ENCODE results near the gene RPS25. TPM values are rescaled to one million over a fixed set of nuclear protein-coding genes. Genes with fewer than 3 reads are reported as not detected.

The RPS25 gene
- total and polyA plus RNA-seq, 10 of the 15 experiments (the other 5 are each of a cell fraction or from before 2014, with no cell fraction given), result 886 to 3,746 (median 3,066) TPM

DNA sequence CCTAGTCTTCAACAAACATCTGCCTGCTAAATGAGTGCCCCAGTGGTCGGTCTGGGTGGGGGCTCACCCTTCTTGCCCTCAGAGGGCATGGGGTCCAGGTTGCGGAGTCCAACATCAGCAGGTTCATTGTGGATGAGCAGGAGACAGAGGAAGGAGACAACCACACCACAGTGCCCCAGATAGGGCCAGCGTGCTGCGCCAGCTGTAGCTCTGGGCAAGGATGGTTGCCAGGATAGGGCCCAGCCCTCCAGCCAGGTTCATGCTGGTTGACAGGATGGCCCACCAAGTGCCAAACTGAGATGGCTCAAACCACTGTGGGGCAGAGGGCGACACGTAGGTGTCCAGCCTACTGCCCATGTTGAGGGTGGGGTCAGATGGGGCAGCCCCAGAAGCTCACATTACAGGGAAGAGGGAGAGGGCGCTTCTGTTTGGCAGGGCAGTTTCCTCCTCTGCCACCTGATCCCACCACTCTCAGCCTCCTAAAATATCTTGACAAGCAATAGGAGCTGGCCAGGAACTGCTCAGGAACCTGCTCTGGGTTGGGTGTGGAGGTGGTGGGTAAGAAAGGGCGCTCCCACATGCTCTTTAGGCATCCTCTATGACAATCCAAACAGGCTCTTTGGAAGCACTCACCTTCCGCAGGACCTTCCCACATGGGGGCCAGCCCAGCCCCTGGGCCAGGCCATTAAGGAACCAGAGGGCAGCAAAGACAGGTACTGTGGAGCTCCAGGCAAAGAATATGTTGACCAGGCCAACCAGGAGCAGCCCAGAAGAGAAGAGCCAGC, 9.6 kb upstream of the RPS25 start:
- ChIA-PET RAD21 (ENCODE audit: unreplicated experiment) (no interaction called here), CTCF (no interaction called here), SMC1A (ENCODE audit: uncharacterized antibody, unreplicated experiment) (interaction anchor here (1.0 to 4.9 kb wide), 2 partner anchors 10 to 297 kb away, joined by 3 to 40 read pairs; partner anchors contain the start of genes RPS25 and TRAPPC4), POLR2A (interaction anchor here (0.6 to 2.3 kb wide), 4 partner anchors 9 to 88 kb away, joined by 3 to 9 read pairs (median 4); partner anchors contain the start of genes CENATAC, RPS25 and TRAPPC4)
- H3K4me3 ChIP-seq, result no peak overlapping the region
- no TSS peak for BruUV-seq (replicated peaks)
- peaks cover 14% of the 10 kb centered on the region for H3K4me1 ChIP-seq (ENCODE audit: control insufficient read depth, insufficient read depth, low read length)
- H3K9me3 ChIP-seq (replicated peaks; ENCODE audit: control insufficient read depth, insufficient read depth, low read length), result no peaks in the 10 kb centered on the region
- ATAC-seq (no peak), FAIRE-seq (no peak), DNase-seq (ENCODE audit: low read depth, low spot score) (no peak)
- H4K20me1 ChIP-seq (ENCODE audit: control insufficient read depth, insufficient read depth), result no peaks in the 10 kb centered on the region
- no peak overlapping the region for H3K9ac ChIP-seq (ENCODE audit: control insufficient read depth, insufficient read depth, low read length)
- peaks cover 4 to 5% of the 10 kb centered on the region in 2 experiments; a peak in 3 of 4 replicates for H3K36me3 ChIP-seq (ENCODE audit: control insufficient read depth in 2 of 2, insufficient read depth in 2 of 2, low read length in 1 of 2)
- H3K79me2 ChIP-seq (ENCODE audit: control insufficient read depth, insufficient read depth, low read length), result peaks cover 13% of the 10 kb centered on the region
- peak overlapping the region; percentile 35; the same call in 1 of the 2 replicates for H3K4me2 ChIP-seq (ENCODE audit: control insufficient read depth, insufficient read depth)
- in situ Hi-C loops (cut with MboI) (no loop called here), intact Hi-C loops (cut with micrococcal nuclease; ENCODE audit: unreplicated experiment) (no loop called here)
- H3K27ac ChIP-seq (ENCODE audit: control insufficient read depth, insufficient read depth), result no peak overlapping the region
- H3K27me3 ChIP-seq (replicated peaks in 1 of 2; ENCODE audit: control insufficient read depth in 2 of 2, insufficient read depth in 2 of 2, low read length in 1 of 2), result no peaks in the 10 kb centered on the region
- 93% methylated on average over 9 of the region's 9 CpGs for WGBS (ENCODE audit: insufficient coverage, insufficient replicate concordance, low lambda C conversion rate, missing lambda C conversion rate)
- no peak overlapping the region for H2AFZ ChIP-seq (ENCODE audit: control insufficient read depth, low read depth, low read length)
- TF ChIP-seq DPF2 (IDR thresholded peaks at IDR 0.05) (no peak), KAT2A (conservative IDR thresholded peaks at IDR 0.05; ENCODE audit: control insufficient read depth, low read depth, low read length) (no peak), WRNIP1 (IDR thresholded peaks at IDR 0.05; ENCODE audit: borderline replicate concordance, low read depth, low read length) (no peak), EED (IDR thresholded peaks at IDR 0.05; ENCODE audit: low read depth) (no peak), TCF7 (IDR thresholded peaks at IDR 0.05; ENCODE audit: borderline replicate concordance) (no peak), ZNF24 (IDR thresholded peaks at IDR 0.05) (no peak), SMAD5 (IDR thresholded peaks at IDR 0.05; ENCODE audit: low read depth) (no peak), IRF4 (IDR thresholded peaks at IDR 0.05; ENCODE audit: low read depth, low read length) (no peak), MLLT1 (IDR thresholded peaks at IDR 0.05) (no peak), BMI1 (IDR thresholded peaks at IDR 0.05; ENCODE audit: borderline replicate concordance) (no peak), ZNF622 (IDR thresholded peaks at IDR 0.05) (no peak), NFYB (IDR thresholded peaks at IDR 0.05; ENCODE audit: insufficient read depth, low read depth, low read length) (no peak)
- TF ChIP-seq, protein P1, sequence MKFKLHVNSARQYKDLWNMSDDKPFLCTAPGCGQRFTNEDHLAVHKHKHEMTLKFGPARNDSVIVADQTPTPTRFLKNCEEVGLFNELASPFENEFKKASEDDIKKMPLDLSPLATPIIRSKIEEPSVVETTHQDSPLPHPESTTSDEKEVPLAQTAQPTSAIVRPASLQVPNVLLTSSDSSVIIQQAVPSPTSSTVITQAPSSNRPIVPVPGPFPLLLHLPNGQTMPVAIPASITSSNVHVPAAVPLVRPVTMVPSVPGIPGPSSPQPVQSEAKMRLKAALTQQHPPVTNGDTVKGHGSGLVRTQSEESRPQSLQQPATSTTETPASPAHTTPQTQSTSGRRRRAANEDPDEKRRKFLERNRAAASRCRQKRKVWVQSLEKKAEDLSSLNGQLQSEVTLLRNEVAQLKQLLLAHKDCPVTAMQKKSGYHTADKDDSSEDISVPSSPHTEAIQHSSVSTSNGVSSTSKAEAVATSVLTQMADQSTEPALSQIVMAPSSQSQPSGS (IDR thresholded peaks at IDR 0.05; ENCODE audit: low read length), result no peak
- TF ChIP-seq, protein P2, sequence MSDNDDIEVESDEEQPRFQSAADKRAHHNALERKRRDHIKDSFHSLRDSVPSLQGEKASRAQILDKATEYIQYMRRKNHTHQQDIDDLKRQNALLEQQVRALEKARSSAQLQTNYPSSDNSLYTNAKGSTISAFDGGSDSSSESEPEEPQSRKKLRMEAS (IDR thresholded peaks at IDR 0.05; ENCODE audit: low read depth, low read length), result no peak
- TF ChIP-seq, protein P3, sequence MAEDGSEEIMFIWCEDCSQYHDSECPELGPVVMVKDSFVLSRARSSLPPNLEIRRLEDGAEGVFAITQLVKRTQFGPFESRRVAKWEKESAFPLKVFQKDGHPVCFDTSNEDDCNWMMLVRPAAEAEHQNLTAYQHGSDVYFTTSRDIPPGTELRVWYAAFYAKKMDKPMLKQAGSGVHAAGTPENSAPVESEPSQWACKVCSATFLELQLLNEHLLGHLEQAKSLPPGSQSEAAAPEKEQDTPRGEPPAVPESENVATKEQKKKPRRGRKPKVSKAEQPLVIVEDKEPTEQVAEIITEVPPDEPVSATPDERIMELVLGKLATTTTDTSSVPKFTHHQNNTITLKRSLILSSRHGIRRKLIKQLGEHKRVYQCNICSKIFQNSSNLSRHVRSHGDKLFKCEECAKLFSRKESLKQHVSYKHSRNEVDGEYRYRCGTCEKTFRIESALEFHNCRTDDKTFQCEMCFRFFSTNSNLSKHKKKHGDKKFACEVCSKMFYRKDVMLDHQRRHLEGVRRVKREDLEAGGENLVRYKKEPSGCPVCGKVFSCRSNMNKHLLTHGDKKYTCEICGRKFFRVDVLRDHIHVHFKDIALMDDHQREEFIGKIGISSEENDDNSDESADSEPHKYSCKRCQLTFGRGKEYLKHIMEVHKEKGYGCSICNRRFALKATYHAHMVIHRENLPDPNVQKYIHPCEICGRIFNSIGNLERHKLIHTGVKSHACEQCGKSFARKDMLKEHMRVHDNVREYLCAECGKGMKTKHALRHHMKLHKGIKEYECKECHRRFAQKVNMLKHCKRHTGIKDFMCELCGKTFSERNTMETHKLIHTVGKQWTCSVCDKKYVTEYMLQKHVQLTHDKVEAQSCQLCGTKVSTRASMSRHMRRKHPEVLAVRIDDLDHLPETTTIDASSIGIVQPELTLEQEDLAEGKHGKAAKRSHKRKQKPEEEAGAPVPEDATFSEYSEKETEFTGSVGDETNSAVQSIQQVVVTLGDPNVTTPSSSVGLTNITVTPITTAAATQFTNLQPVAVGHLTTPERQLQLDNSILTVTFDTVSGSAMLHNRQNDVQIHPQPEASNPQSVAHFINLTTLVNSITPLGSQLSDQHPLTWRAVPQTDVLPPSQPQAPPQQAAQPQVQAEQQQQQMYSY (CRISPR knock-in tag; IDR thresholded peaks at IDR 0.05), result no peak
